Adrenal gland (tissue), 12 donors: ENCODE data around the gene PLEKHA7. TPM values are rescaled to one million over a fixed set of nuclear protein-coding genes. Genes with fewer than 3 reads are reported as not detected.

Source experiments
- DNase-seq, 7 donors: peaks; one replicate each; pipeline ENCODE4 v3.0.0-alpha.2; 2019 to 2020
- H3K27ac ChIP-seq, 5 donors: fragments of 200-600 bp; sonication (generic) in 4 of 5; 1 replicate in 3 of 5; 2 replicates in 2 of 5; pipeline versions ENCODE4 v1.5.1 to v1.8.0; 2016 to 2020; ENCODE audit warnings: mild to moderate bottlenecking in 1 of 5
- H3K27me3 ChIP-seq: fragments of 200-600 bp; 2 replicates; pipeline ENCODE4 v1.8.0; 2021
- H3K36me3 ChIP-seq, 2 donors: fragments of 200-600 bp; replicated peaks in 1 of 2; 1 replicate in 1 of 2; 2 replicates in 1 of 2; pipeline versions ENCODE4 v1.5.1 to v1.8.0; 2018 to 2022
- H3K4me1 ChIP-seq, 2 donors: fragments of 200-600 bp; replicated peaks in 1 of 2; 1 replicate in 1 of 2; 2 replicates in 1 of 2; pipeline versions ENCODE4 v1.5.1 to v1.8.0; 2018 to 2021
- H3K4me3 ChIP-seq, 4 donors: fragments of 200-600 bp; sonication (generic) in 3 of 4; one replicate each; pipeline ENCODE4 v1.5.1; 2016 to 2018
- H3K9me3 ChIP-seq, 3 donors: fragments of 200-600 bp; sonication (generic) in 1 of 3; replicated peaks in 1 of 3; 1 replicate in 2 of 3; 2 replicates in 1 of 3; pipeline versions ENCODE4 v1.5.1 to v1.8.0; 2016 to 2021
- POLR2A ChIP-seq, 2 donors: fragments of 450-650 bp; IDR thresholded peaks; one replicate each; pipeline ENCODE4 v1.6.1; 2017; ENCODE audit warnings: antibody characterized with exemption in 2 of 2, mild to moderate bottlenecking in 2 of 2, moderate library complexity in 1 of 2
- WGBS, 4 donors: extraction: QIAGEN DNeasy Blood & Tissue Kit in 2 of 4; methylation state at CpG; one replicate each; pipeline versions ENCODE4 v1.1.5 to v1.1.7; 2013 to 2017; 5-methylcytosine and 5-hydroxymethylcytosine counted together
- intact Hi-C, 2 donors: fragments of 100-400 bp; cut with DNase I; formaldehyde crosslinking; loops; one replicate each; pipeline versions ENCODE4 v1.14.1 to v1.15.0; 2022 to 2023
- polyA plus RNA-seq, 3 donors: library from polyadenylated mRNA; stranded (reverse); fragments of 200-250 nt in 2 of 3; fragments of 350-450 nt in 1 of 3; fragmentation: Illumina TruSeq in 1 of 3; extraction: RNeasy Lipid Tissue Mini Kit (QIAGEN cat#74804) in 1 of 3; gene quantifications; one replicate each; pipeline ENCODE4 v1.2.3, GENCODE V29; 2013 to 2014
- total RNA-seq, 9 donors: library from RNA; depleted of rRNA in 4 of 9; stranded (reverse); fragments of >200 nt in 4 of 9; fragments of 120-200 nt in 1 of 9; fragmentation: NEBNext Ultra II Directional in 1 of 9; extraction: Animal tissue kit (Norgen Biotek cat#: 25700) in 1 of 9; gene quantifications; one replicate each; pipeline versions ENCODE4 v1.1.0 to v1.2.4, GENCODE V29; 2013 to 2023
- TF ChIP-seq, protein P1 (sequence below), 6 experiments: fragments of 450-650 bp in 4 of 6; fragments of 200-600 bp in 2 of 6; sonication (generic) in 1 of 6; IDR thresholded peaks; 1 replicate in 5 of 6; 2 replicates in 1 of 6; pipeline versions ENCODE4 v1.5.1 to v1.8.0; 2016 to 2021; ENCODE audit warnings: antibody characterized with exemption in 6 of 6, mild to moderate bottlenecking in 2 of 6, moderate library complexity in 1 of 6
- donor health status: healthy with polysubstance abuse.
- donor health status: Bipolar disorder and iron deficiency.
- donor health status: DM: yes; HTN: yes; CAD: no.
- donor health status: DM: no; HTN: no; CAD: no.
- donor health status: DM: no; HTN: no; CAD: no.
- donor health status: DM: yes; HTN: yes; CAD: no.

Gene PLEKHA7
- total and polyA plus RNA-seq, 12 donors, result 0.54 to 23.7 (median 2.7) TPM

DNA sequence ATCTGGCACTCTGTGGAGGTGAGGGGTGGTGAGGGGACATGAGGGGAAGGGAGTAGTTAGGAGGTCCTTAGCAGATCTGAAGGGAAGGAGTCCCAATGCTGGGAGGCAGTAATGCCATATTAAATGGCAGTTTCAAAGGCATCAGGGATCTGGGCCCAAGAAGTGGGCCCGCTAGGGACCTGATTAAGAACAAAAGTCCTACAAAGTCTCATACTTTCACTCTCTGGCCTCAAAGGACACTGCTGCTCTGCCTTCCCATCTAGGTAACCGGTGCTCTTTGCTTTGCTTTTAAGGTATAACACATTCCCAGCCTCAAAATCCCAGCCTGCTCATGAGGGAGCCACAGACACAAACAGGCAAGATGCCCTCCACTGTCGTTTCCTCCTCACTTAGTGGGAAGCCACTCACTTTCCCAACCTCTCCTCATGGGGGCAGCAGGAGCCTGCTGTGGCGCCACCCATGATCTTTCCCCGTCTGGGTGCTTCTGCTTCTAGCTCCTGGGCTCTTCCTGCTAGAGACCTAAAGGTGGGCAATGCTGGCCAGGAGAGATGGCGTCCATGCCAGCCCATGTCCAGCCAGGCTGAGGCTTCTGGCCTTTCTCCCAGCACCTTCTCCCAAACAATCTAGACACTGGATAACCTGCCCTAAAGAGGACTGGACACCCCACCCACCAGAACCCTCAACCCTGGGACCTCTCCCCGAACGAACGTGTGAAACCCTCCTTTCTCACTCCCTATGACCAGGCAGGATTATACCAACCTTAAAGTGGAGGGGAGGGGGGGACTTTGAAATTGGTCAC is 68.3 kb downstream of the PLEKHA7 start:
- TF ChIP-seq, protein P1, sequence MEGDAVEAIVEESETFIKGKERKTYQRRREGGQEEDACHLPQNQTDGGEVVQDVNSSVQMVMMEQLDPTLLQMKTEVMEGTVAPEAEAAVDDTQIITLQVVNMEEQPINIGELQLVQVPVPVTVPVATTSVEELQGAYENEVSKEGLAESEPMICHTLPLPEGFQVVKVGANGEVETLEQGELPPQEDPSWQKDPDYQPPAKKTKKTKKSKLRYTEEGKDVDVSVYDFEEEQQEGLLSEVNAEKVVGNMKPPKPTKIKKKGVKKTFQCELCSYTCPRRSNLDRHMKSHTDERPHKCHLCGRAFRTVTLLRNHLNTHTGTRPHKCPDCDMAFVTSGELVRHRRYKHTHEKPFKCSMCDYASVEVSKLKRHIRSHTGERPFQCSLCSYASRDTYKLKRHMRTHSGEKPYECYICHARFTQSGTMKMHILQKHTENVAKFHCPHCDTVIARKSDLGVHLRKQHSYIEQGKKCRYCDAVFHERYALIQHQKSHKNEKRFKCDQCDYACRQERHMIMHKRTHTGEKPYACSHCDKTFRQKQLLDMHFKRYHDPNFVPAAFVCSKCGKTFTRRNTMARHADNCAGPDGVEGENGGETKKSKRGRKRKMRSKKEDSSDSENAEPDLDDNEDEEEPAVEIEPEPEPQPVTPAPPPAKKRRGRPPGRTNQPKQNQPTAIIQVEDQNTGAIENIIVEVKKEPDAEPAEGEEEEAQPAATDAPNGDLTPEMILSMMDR (IDR thresholded peaks at IDR 0.05), result peak; percentile 43 to 70 (median 64)
- no peak for TF ChIP-seq POLR2A (IDR thresholded peaks at IDR 0.05)
- peak; percentile 34 to 76 (median 62) for DNase-seq
- intact Hi-C loops, result loop anchor here (5.0 kb wide), 1 partner anchor 121 kb away; no protein-coding TSS in a partner anchor
- Histone ChIP-seq H3K27me3 (no peaks in the 10 kb centered on the region), H3K36me3 (no peaks in the 10 kb centered on the region), H3K9me3 (no peaks in the 10 kb centered on the region), H3K27ac (no peak overlapping the region), H3K4me3 (no peak overlapping the region), H3K4me1 (no peaks in the 10 kb centered on the region)
- 47 to 59% (median 50%) methylated on average over 5 to 9 of the region's 9 CpGs for WGBS, 4 donors

DNA sequence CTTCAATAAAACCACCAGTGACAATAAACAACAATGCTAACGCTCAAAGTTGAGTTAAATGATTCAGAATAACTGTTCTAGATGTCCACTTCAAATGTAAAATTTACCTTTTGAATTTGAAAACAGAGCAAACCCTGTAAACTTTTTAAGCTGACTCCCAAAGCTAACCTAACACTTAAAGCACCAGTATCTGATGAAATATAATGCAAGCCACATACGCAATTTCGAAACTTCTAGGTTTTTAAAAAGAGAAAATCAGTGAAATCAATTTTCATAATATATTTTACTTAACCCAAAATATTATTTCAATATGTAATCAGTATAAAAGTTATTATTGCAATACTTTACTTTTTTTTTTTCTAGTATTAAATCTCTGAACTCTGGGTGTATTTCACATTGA is 71.3 kb downstream of the PLEKHA7 start:
- no peak for DNase-seq
- Histone ChIP-seq H3K4me1 (no peaks in the 10 kb centered on the region), H3K9me3 (no peaks in the 10 kb centered on the region), H3K36me3 (no peaks in the 10 kb centered on the region), H3K27me3 (no peaks in the 10 kb centered on the region), H3K27ac (no peak overlapping the region), H3K4me3 (no peak overlapping the region)
- intact Hi-C loops, result no loop called here
- TF ChIP-seq POLR2A (IDR thresholded peaks at IDR 0.05), result no peak
- TF ChIP-seq, protein P1 (IDR thresholded peaks at IDR 0.05), result no peak
- WGBS, 4 donors, result 89 to 94% (median 92%) methylated on average over 3 of the region's 3 CpGs

DNA sequence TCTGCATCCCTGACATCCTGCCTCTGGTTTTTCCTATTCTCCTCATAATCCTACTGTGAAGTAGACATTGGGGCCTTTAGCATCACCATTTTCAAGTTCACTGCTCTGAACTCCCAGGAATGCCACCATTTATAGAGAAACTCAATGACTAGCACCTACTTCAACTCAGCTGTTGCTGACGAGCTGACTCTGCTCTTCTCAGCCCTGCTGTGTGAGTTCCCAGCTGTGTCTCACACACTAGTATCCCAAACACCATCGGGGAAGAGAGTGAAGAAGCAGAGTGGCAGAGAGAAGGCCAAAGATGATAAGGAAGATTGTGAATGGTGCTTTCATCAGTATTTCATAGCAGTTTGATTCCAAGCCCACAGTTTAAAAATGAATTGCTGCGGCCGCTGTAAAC is 71.9 kb downstream of the PLEKHA7 start:
- intact Hi-C loops, result no loop called here
- Histone ChIP-seq H3K27me3 (no peaks in the 10 kb centered on the region), H3K36me3 (no peaks in the 10 kb centered on the region), H3K9me3 (no peaks in the 10 kb centered on the region), H3K4me1 (no peaks in the 10 kb centered on the region), H3K27ac (no peak overlapping the region), H3K4me3 (no peak overlapping the region)
- TF ChIP-seq, protein P1 (IDR thresholded peaks at IDR 0.05), result no peak
- TF ChIP-seq POLR2A (IDR thresholded peaks at IDR 0.05), result no peak
- 84 to 90% (median 87%) methylated on average over 4 of the region's 4 CpGs for WGBS, 4 donors
- no peak for DNase-seq

DNA sequence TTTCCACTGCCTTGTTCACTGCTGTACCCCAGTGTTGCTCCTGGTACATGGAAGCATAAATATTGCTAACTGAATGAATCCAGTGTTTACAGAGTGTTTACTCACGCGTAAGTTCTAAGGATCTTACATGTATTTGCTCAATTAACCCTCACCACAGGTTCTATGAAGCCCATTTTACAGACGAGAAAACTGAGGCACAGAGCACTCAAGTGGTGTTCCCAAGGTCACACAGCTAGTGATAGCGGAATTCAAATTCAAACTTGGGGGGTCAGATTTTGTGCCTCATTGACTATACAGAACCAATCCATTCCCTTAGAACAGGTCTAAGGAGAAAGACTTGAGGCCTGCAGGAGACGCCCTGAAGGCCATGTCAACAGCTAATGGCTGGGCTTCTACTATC is 72.3 kb downstream of the PLEKHA7 start:
- DNase-seq, result no peak
- WGBS, 4 donors, result 72 to 78% (median 76%) methylated on average over 5 of the region's 5 CpGs
- intact Hi-C loops, result no loop called here

More for the DNA sequence above, 72.3 kb downstream of the PLEKHA7 start:
- Histone ChIP-seq H3K4me3 (no peak overlapping the region), H3K9me3 (no peaks in the 10 kb centered on the region), H3K36me3 (no peaks in the 10 kb centered on the region), H3K27me3 (no peaks in the 10 kb centered on the region), H3K27ac (no peak overlapping the region), H3K4me1 (no peaks in the 10 kb centered on the region)
- no peak for TF ChIP-seq POLR2A (IDR thresholded peaks at IDR 0.05)
- TF ChIP-seq, protein P1 (IDR thresholded peaks at IDR 0.05), result no peak
